ENCODE measurements around the gene ZCWPW1.

Gene ZCWPW1, protein sequence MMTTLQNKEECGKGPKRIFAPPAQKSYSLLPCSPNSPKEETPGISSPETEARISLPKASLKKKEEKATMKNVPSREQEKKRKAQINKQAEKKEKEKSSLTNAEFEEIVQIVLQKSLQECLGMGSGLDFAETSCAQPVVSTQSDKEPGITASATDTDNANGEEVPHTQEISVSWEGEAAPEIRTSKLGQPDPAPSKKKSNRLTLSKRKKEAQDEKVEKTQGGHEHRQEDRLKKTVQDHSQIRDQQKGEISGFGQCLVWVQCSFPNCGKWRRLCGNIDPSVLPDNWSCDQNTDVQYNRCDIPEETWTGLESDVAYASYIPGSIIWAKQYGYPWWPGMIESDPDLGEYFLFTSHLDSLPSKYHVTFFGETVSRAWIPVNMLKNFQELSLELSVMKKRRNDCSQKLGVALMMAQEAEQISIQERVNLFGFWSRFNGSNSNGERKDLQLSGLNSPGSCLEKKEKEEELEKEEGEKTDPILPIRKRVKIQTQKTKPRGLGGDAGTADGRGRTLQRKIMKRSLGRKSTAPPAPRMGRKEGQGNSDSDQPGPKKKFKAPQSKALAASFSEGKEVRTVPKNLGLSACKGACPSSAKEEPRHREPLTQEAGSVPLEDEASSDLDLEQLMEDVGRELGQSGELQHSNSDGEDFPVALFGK

DNA sequence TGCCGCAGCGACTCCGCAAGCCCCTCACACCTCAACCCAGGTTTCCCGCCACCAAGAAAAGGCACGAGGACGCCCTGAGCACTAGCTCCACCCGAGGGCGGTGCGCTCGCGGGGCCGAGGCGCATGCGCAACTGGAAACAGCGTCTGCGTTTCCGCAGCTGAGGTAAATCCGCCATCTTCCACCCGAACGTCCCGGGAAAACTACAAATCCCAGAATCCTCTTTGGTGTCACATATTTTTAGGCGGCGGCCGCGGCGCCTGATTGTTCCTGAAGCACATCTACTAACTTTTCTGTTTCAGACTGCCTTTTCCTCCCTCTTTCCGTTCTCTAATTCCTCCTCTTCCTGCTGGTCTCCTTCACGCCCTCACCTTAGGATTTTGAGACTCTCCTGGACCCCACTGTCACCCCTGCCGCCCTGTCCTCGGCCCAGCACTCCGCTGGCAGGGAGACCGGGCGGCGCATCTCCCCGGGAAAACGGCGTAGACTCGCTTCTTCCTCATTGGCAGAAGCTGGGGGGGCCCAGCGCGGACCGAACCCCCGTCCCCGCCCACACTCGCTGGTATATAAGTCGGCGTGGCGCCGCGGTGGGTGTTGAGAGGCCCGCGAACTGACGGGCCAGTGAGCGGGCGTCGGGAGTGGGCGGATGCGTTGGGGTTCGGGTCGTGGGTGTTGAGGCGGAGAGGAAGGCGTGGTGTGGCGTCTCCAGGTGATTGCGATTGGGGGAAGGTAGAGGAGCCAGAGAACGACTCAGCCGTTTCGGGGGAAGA lies at the start of gene ZCWPW1:
ZCWPW1 (minus strand) TSS at position 505 of the 768 bp plus-strand sequence. CDS start 8,054 bp downstream, outside the sequence.
- peak; percentile 98 for DNase-seq (ENCODE audit: low spot score)

GRCh38 chr7:100477871-100478267 lies 49.4 kb upstream of the ZCWPW1 start:
- DNase-seq (ENCODE audit: low spot score), result no peak

GRCh38 chr7:100476903-100477870 lies 48.7 kb upstream of the ZCWPW1 start:
- DNase-seq (ENCODE audit: low spot score), result no peak

GRCh38 chr7:100476101-100476780 lies 47.7 kb upstream of the ZCWPW1 start:
- DNase-seq (ENCODE audit: low spot score), result no peak

DNA sequence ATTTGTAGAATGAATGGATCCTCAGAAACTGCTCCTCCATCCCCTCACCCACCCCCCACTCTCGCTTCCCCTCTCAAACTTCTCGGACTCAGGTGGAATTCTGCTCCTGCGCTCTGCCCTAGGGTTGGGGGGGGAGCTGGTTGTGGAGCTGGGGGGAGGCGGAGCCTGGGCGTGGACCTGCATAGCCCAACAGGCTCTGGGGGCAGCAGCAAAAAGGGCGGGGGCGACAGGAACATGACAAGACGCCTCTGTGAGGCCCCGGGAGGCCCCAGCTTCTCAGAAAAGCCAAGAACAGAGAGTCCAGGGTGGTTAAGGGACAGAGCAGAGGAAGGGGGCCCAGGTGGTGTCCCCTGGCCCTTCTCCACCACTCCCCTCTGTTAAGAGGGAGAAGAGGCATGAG lies 47.0 kb upstream of the ZCWPW1 start:
- no peak for DNase-seq (ENCODE audit: low spot score)

- DNase-seq (ENCODE audit: low spot score), result no peak
Observed at GRCh38 chr7:100472854-100473499, 44.5 kb upstream of the ZCWPW1 start.

- DNase-seq (ENCODE audit: low spot score), result no peak
Observed at GRCh38 chr7:100472121-100472851, 43.8 kb upstream of the ZCWPW1 start.

DNA sequence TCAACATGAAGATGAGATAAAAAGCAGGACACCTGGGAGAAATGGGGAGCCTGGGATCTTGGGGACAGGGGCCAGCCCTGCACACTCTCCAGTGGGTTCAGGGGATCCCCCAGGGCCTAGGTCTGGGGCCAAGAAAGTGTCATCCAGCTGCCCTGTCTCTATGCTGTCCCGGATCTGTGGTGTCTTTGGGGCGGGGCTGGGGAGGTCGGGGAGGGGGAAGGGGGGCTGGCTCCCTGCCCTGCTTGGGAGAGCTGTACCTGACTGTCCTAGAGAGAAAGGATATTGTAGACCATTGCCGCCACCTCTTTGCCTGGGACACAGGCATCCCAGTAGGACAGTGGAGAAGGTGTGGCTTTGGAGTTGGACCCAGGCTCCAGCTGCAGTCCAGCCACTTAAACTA lies 42.5 kb upstream of the ZCWPW1 start:
- no peak for DNase-seq (ENCODE audit: low spot score)

- DNase-seq (ENCODE audit: low spot score), result peak; percentile 85
Observed at GRCh38 chr7:100469227-100470044, 40.9 kb upstream of the ZCWPW1 start.

GRCh38 chr7:100467638-100468373 lies 39.3 kb upstream of the ZCWPW1 start:
- DNase-seq (ENCODE audit: low spot score), result no peak

DNA sequence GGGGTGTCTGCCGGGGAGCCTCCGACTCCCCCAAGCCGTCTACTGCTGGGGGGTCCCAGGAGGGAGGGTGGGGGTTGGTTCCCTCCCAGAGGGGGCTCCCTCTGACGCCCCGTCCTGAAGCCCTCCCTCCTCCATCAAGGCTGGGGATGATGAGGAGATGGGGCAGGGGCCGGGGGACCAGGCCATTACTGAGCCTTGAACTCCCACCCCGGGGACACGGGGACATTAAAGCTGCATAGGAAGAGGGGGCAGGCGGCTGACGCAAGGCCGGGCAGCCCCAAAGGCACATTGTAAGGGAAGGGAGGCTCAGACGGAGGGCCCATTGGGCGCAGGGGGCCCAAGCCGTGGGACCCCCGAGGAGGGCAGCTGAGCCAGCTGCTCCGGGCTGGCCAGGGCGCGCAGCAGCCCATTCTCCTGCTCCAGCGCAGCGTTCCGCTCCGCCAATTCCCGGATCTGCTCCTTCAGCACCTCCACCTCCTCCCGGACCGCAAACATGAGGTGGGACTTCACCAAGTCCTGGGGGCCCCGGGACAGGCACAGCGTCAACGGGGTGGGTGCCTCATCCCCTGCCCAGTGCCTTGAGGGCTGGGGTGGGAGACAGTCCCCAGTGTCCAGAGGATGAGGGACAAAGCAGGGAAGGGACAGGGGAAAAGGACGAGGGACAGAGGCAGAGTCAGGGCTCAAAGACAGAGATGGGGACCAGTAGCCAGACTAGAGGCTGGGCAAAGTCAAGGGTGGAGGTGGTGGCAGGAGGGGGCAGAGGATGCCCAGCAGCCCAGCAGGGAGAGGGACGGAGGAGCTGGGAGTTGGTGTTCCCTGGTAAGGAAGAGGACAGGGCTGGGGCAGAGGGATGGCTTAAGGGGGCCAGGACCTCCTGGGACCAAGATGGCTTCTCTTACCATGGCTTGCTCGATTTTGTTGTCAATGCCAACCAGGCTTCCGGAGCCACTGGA lies 38.4 kb upstream of the ZCWPW1 start:
- no peak for DNase-seq (ENCODE audit: low spot score)

GRCh38 chr7:100465702-100466311 lies 37.3 kb upstream of the ZCWPW1 start:
- DNase-seq (ENCODE audit: low spot score), result peak; percentile 55

DNA sequence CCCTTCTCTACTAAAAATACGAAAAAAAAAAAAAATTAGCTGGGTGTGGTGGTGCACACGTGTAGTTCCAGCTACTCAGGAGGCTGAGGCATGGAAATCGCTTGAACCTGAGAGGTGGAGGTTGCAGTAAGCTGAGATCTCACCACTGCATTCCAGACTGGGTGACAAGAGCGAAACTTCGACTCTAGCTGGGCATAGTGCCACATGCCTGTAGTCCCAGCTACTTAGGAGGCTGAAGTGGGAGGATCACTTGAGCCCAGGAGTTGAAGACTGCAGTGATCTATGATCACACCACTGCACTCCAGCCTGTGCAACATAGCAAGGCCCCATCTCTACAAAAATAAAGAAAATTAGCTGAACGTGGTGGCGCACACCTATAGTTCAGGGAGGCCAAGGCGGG lies 36.8 kb upstream of the ZCWPW1 start:
- DNase-seq (ENCODE audit: low spot score), result no peak

GRCh38 chr7:100464791-100465190 lies 36.3 kb upstream of the ZCWPW1 start:
- DNase-seq (ENCODE audit: low spot score), result no peak

- DNase-seq (ENCODE audit: low spot score), result no peak
Observed at GRCh38 chr7:100464210-100464660, 35.7 kb upstream of the ZCWPW1 start, which contains the start of gene SPACDR. SPACDR (minus strand) TSS chr7:100464260; CDS start chr7:100464025, 235 bp downstream.

GRCh38 chr7:100457033-100457432 lies 28.5 kb upstream of the ZCWPW1 start:
- DNase-seq (ENCODE audit: low spot score), result no peak
